ENCODE results near the gene CGA.

The CGA gene

DNA sequence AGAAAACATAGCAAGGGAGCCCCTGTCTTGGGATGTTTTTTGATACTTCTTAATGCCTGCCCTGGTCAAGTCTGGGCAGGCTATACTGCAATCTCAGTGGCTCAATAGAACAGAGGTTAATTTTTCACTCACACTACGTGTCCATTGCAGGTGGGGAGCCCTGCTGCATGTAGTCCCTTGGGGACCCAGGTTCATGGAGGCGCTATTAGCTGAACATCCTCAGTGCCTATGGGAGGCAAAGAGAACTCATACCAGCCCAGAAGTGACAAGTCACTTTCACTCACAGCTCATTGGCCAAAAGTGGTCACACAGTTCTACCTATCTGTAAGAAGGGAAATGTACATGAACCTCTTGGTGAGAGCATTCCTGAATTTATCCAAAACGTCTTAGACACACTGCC, 23.2 kb downstream of the CGA start:
- TF ChIP-seq, protein P1, sequence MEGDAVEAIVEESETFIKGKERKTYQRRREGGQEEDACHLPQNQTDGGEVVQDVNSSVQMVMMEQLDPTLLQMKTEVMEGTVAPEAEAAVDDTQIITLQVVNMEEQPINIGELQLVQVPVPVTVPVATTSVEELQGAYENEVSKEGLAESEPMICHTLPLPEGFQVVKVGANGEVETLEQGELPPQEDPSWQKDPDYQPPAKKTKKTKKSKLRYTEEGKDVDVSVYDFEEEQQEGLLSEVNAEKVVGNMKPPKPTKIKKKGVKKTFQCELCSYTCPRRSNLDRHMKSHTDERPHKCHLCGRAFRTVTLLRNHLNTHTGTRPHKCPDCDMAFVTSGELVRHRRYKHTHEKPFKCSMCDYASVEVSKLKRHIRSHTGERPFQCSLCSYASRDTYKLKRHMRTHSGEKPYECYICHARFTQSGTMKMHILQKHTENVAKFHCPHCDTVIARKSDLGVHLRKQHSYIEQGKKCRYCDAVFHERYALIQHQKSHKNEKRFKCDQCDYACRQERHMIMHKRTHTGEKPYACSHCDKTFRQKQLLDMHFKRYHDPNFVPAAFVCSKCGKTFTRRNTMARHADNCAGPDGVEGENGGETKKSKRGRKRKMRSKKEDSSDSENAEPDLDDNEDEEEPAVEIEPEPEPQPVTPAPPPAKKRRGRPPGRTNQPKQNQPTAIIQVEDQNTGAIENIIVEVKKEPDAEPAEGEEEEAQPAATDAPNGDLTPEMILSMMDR (IDR thresholded peaks at IDR 0.05; ENCODE audit: low read depth, low read length): no peak

DNA sequence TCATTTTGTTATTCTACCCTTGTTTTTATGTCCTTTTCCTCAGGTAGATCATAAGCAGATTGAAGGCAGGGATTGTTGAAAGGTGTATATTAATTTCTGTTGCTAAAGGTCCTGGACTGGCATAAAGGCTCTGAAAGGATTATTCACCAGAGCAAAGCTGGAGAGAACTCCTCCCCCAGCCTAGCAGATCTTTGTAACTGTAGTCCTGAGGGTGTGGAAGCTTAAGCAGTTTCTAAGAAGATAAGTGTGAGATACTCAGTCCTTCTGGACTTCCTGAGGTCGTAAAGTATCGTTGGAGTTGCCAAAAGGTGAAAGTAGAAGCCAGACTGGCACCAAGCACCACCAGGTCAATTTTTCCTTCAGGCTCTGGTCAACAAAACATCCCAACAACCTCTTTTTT, 24.2 kb downstream of the CGA start:
- H3K4me3 ChIP-seq (ENCODE audit: low read depth, low read length): no peak overlapping the region
- TF ChIP-seq, protein P1 (IDR thresholded peaks at IDR 0.05; ENCODE audit: low read depth, low read length): no peak

More for the DNA sequence above, 23.2 kb downstream of the CGA start:
- no peak overlapping the region for H3K4me3 ChIP-seq (ENCODE audit: low read depth, low read length)

DNA sequence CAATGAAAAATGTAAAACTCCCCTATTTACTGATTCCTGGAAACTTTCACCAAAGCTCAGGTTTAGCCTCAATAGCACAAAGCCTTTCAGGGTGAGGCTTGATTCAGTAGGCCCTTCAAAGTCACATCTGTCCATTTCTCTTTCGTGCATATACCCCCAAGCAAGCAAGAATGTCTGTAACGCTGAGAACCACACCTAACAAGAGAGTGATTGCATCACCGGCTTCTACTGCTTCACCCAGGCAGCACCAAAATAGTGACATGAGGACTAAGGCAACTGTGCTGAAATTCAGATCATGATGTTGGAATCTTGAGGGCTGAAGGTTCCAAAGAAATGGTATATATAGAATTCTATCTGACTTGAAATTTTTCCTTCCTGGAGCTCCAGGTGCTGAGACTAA, 26.1 kb downstream of the CGA start:
- TF ChIP-seq, protein P1 (IDR thresholded peaks at IDR 0.05; ENCODE audit: low read depth, low read length): no peak
- no peak overlapping the region for H3K4me3 ChIP-seq (ENCODE audit: low read depth, low read length)

DNA sequence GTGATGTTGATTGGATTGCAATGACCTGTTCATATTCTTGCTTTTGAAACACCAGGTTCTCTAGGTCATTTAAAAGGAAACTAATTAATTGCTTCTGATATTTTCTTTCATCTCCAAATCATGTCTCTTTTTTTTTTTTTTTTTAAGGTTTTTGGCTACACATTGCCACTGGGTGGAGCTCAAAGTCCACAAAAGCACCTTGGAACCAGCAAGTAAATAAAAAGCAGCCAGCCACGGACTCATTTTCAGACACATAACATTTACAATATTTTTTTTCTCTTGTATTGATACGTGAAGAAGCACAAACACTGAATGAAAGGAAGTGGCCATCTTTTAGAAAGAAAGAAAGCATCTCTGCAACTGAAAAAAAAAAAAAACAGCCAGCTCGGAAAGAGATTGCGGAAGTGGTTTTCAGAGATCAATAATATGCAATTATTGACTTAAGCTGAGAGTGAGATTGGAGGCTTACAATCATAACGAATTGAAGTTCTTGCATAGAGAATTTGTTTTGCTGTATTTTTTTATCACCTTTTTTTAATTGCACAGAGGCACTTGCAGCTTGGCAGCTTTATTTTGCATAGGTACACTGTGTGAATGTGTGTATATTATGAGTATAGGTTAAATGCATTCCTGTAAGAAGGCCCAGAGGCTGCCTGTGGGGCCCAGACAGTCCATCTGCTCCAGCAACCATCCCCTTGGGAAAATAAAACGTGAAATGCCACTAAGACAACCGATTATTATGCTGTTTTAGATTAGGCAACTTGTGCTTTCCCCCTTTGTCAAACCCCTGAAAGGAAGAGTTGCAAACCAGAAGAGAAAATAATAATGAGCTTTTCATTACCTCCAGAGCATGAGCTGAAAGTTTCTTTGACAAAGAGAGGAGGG, 28.2 kb downstream of the CGA start:
- H3K4me3 ChIP-seq (ENCODE audit: low read depth, low read length): no peak overlapping the region
- TF ChIP-seq, protein P1 (IDR thresholded peaks at IDR 0.05; ENCODE audit: low read depth, low read length): 0 out of 2 replicates have a peak, but pooled peaks have one; percentile 34

DNA sequence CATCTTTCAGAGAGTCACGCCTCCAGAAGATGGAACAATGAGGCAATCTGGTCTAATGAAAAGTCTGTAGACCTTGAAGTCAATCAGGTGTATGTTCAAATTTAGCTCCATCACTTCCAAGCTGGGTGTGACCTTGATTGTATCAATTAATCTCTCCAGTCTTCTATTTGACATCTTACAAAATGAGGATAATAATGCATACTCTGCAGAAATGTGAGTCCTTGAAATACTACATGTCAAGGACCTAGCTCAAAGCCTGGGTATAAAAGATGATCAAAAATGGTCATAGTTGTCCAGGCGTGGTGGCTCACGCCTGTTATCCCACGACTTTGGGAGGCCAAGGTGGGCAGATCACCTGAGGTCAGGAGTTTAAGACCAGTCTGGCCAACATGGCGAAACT, 29.8 kb downstream of the CGA start:
- no peak overlapping the region for H3K4me3 ChIP-seq (ENCODE audit: low read depth, low read length)
- TF ChIP-seq, protein P1 (IDR thresholded peaks at IDR 0.05; ENCODE audit: low read depth, low read length): no peak

DNA sequence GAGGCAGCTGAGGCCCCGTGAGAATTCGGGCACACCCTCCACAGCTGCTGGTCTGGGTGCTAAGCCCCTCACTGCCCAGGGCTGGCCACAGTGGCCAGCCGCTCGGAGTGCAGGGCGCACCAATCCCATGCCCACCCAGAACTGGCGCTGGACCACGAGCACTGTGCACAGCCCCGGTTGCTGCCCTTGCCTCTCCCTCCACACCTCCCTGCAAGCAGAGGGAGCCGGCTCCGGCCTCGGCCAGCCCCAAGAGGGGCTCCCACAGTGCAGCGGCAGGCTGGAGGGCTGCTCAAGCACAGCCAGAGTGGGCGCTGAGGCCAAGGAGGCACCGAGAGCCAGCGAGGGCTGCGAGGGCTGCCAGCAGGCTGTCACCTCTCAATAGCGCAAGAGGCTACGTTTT, 35.0 kb downstream of the CGA start:
- no peak overlapping the region for H3K4me3 ChIP-seq (ENCODE audit: low read depth, low read length)
- TF ChIP-seq, protein P1 (IDR thresholded peaks at IDR 0.05; ENCODE audit: low read depth, low read length): no peak

DNA sequence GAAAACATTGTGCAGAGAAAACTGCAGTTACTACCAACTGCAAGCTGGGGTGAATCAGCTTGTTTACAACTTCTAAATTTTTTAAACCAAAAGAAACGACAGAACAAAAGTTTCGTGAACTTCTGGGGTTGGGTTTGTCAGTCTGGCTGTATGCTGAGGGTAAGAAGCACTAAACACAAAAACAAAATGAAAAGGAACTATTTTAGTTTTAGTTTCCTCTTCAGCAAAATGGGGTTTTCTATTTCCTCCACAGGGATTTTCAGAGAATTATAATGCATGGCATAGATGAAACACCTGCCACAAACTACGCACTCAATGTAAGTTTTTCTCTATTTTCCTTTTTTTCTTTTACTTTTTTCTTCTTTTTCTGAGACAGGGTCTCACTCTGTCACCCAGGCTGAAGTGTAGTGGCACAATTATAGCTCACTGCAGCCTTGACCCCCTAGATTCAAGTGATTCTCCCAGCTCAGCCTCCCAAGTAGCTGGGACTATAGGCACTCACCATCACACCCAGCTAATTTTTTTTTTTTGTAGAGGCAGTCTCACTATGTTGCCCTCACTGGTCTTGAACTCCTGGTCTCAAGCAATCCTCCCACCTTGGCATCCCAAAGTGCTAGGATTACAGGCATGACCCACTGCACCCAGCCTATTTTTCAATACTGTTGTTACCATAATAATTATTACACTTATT, 40.6 kb downstream of the CGA start:
- no peak overlapping the region for H3K4me3 ChIP-seq (ENCODE audit: low read depth, low read length)
- TF ChIP-seq, protein P1 (IDR thresholded peaks at IDR 0.05; ENCODE audit: low read depth, low read length): no peak

Data from WI38 (cell line).